GM21723 (cell line): ENCODE measurements around the gene LCN9.

Experiments used
- ATAC-seq: cut with Tn5 transposase; IDR thresholded peaks from one replicate; pipeline ENCODE4 v1.9.1; 2021; ENCODE audit warnings: mild to moderate bottlenecking, moderate library complexity; ENCODE audit not compliant: unreplicated experiment

Gene LCN9

GRCh38 chr9:135696446-135696845, 33.3 kb downstream of the LCN9 start:
- ATAC-seq: no peak

GRCh38 chr9:135697226-135697625, 34.1 kb downstream of the LCN9 start:
- ATAC-seq: no peak

DNA sequence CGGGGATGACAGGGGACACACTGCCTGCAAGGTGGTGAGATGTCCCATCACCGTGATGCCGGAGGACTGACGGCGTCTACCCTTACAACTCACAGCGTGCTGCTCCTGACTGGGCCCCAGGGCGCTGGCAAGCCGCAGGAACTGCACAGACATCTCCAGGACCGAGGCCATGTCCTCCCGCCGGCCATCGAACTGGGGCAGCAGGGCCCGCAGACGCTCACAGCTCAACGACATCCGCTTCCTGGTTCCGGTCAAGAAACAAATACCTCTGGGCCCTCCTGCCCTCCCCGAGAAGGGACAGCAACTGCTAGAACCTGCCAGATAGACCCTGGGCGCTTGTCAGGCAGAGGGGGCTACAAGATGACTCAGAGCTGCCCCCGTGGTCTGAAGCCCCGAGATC, 35.1 kb downstream of the LCN9 start:
- no peak for ATAC-seq

GRCh38 chr9:135698767-135699166, 35.7 kb downstream of the LCN9 start:
- no peak for ATAC-seq

GRCh38 chr9:135699440-135699839, 36.3 kb downstream of the LCN9 start, which contains the start of gene SOHLH1:
TSS of gene SOHLH1 (minus strand) at chr9:135699481. CDS start at chr9:135699467, 14 bp downstream.
- ATAC-seq: no peak

DNA sequence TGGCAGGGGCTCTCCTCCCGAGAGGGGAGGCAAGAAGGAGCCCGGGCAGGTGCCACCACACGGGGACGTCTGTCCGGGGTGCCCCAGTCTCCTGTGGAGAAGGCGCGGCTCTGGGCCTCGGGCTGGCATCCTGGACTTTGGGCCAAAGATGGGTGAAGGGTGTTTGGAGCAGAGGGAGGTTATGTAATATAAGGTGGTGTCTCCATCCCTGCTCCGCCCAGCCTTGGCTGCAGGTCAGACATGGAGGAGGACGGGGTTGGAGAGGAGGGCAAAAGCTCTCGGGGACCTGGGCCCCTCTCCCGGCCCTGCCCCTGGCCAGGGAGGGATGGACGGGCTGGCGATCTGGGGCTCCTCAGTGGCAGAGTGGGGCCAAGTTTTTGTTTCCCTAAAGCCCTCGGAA, 37.4 kb downstream of the LCN9 start:
- no peak for ATAC-seq

GRCh38 chr9:135701067-135701958, 38.2 kb downstream of the LCN9 start:
- no peak for ATAC-seq

- ATAC-seq: no peak
Measured at GRCh38 chr9:135701959-135702721, 39.0 kb downstream of the LCN9 start, which contains the start of gene KCNT1. TSS of gene KCNT1 (plus strand) at chr9:135702185. CDS start at chr9:135702259, 74 bp downstream.

DNA sequence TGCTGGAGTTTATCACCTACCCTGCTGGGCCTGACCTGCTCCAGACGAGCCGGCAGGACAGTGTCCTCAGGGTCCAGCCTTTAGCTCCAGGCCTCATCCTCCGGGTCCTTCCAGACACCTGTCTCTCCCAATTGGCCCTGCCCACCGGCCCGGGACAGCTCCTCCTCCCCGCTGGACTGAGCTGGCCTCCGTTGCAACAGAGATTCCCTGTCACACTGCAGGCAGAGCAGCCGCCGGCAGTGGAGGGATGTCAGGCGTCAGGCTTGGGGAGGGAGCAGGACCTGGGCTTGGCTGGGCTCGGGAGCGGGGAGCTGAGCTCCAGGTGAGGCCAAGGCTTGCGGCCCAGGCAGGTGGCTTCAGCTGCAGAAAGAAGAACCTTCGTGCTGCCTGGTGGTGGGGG, 40.6 kb downstream of the LCN9 start:
- ATAC-seq: no peak

GRCh38 chr9:135704483-135704882, 41.4 kb downstream of the LCN9 start:
- no peak for ATAC-seq

DNA sequence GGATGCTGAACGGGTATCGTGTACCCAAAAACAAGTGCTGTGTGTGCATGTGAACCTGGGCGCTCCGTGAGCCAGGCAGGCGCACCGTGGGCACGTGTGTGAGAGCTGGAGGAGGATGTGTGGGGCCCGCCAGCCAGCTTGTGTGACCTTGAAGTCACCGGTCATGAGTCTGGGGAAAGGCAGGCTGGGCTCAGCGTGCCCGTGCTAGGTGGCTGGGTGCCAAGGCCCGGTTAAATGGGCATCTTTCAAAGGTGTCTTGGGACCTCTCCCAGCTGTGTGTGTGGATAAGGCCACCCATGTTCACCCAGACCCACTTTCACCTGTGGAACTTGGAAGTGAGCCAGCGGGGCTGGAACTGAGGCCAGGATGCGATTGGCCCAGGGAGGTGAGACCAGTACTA, 42.3 kb downstream of the LCN9 start:
- ATAC-seq: no peak

- no peak for ATAC-seq
Measured at GRCh38 chr9:135706288-135706687, 43.2 kb downstream of the LCN9 start.

DNA sequence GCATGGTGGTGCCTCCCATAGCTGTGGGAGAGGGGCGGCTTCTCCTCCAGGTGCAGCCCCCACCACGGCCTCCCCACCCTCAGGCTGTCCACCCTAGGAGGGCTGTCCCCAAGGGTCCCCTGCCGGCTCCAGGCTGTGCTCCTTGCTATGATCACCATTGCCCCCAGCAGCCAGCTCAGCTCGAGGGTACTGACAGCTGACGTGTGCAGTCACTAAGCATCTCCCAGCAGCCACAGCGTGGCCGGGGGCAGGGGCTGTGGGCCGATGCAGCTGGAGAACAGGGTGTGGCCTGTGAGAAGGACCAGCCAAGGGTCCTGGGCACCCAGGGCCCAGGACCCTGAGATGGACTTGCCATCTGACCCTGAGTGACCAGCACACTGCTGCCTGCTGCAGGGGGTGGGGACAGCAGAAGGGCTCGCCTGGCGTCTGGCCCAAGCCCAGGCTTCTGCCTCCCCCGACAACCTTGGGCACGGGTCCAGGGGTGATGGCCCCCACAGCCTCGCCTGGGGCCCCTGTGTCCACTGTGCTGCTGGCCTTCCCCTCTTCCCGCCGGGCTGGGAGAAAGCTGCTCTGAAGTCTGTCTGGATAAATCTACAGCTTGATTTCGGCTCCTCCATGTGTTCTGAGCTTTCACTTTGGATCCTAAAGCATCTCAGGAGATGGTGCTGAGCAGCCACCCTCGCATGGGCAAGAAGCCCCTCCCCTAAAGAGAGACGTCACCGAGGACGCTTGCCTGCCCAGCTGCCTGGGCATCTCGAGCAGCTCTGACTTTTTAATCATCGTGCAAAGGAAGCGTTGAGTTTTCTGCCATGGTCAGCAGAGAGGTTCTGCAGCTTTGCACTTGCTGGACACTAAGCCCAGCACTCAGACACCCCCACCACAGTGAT, 44.4 kb downstream of the LCN9 start:
- no peak for ATAC-seq

DNA sequence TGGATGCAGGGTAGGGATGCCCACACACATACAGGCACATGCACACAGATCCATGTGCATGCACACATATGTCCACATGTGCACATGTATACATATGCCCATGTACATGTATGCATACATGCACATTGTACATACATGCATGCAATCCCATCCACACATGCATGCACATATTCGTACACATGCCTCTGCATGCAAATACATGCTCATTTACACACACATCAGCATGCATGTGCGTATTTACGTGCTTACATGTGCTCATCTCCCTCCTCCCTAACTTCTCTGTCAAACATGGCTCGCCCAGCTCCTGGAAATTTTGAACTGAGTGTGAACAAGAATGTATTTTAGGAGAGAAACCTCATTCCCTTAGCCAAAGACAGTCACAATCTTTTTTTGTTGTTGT, 45.1 kb downstream of the LCN9 start:
- no peak for ATAC-seq

GRCh38 chr9:135711391-135711790, 48.3 kb downstream of the LCN9 start:
- no peak for ATAC-seq

GRCh38 chr9:135711881-135712280, 48.8 kb downstream of the LCN9 start:
- ATAC-seq: no peak

- no peak for ATAC-seq
Measured at GRCh38 chr9:135712613-135713295, 49.6 kb downstream of the LCN9 start.

DNA sequence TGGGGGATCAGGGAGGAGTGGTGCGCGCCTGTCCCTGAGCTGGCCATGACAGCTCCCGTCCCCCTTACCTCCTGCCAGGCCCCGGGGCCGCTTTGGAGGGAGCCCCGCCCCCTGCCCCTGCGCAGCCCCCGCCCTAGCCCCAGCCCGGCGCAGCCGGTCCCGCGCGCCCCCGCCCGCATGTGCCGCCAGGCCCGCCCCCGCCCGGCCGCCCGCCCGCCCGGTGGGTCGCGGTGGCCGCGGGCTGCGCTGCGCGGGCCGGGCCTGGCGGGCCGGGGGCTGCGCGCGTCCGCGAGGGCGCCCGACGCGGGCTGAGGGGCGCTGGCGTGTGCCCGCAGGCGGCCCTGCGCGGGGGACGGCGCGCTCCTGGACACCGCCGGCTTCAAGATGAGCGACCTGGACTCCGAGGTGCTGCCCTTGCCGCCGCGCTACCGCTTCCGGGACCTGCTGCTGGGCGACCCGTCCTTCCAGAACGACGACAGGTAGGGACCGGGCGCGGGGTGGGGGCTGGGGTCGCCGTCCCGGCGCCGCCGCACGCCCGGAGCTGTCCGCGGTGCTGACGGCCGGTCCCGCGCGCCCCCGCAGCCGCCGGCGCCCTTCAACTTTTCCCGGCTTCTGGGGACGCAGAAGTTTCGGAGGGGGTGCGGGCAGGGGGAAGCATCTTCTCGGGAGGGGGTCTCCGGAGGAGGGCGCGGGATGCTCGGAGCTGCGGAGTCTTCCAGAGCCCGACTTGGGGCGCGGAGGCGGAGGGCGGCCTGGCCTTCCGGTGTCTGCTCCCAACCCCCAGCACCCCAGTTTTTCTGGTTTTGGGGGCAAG, 51.3 kb downstream of the LCN9 start:
- ATAC-seq: no peak

- ATAC-seq: no peak
Measured at GRCh38 chr9:135715056-135715595, 52.0 kb downstream of the LCN9 start.
